ENCODE results near the gene WEE1. TPM values are rescaled to one million over a fixed set of nuclear protein-coding genes. Genes with fewer than 3 reads are reported as not detected.

Gene WEE1
- polyA plus RNA-seq, 1 donor (not counting 4 experiments of a cell fraction or from before 2014, with no cell fraction given) = 39.2 TPM

DNA sequence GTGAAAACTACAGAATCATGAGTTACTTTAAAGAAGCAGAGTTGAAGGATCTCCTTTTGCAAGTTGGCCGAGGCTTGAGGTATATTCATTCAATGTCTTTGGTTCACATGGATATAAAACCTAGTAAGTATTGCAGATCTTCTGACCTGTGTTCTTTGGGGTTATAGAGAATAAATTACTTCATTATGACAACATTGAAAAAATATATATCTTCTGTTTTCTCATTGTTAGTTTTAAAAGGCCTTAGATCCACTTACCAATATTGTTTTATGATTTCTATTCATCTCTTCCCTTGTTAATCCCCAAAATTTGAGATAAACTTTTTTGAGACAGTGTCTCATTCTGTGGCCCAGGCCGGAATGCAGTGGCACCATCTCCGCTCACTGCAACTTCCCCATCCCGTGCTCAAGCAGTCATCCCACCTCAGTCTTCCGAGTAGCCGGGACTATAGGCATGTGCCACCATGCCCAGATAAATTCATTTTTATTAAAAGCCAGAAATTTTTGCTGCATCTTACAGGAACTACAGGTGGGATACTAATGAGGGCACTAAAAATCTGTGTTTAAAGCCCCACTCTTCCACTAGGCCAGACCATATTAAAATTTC lies 8.2 kb downstream of the WEE1 start:
- Histone ChIP-seq H3K4me1 (ENCODE audit: control insufficient read depth, extremely low read depth, insufficient read depth, low read length) (peaks cover 4% of the 10 kb centered on the region), H3K4me3 (ENCODE audit: control insufficient read depth in 2 of 3, extremely low read depth in 1 of 3, insufficient read depth in 2 of 3, low read depth in 1 of 3, low read length in 3 of 3) (no peak overlapping the region), H3K27me3 (ENCODE audit: control insufficient read depth, extremely low read depth, insufficient read depth, low read length) (no peaks in the 10 kb centered on the region), H3K36me3 (ENCODE audit: control insufficient read depth in 2 of 2, extremely low read depth in 1 of 2, insufficient read depth in 2 of 2, low read length in 2 of 2) (peaks cover 12 to 30% of the 10 kb centered on the region in 2 experiments), H3K79me2 (ENCODE audit: control insufficient read depth, insufficient read depth, low read length) (peaks cover 61% of the 10 kb centered on the region), H3K9me3 (ENCODE audit: control insufficient read depth, low read depth, low read length) (no peaks in the 10 kb centered on the region), H3K9ac (ENCODE audit: control insufficient read depth, extremely low read depth, insufficient read depth, low read length) (no peak overlapping the region), H3K27ac (ENCODE audit: control insufficient read depth, insufficient read depth, low read length) (no peak overlapping the region), H3K4me2 (ENCODE audit: control insufficient read depth, extremely low read depth, insufficient read depth, low read depth, low read length) (no peak overlapping the region), H2AFZ (ENCODE audit: control insufficient read depth, low read length) (no peak overlapping the region), H4K20me1 (ENCODE audit: control insufficient read depth, extremely low read depth, insufficient read depth, low read length) (no peaks in the 10 kb centered on the region), H3K9me1 (ENCODE audit: control insufficient read depth, extremely low read depth, insufficient read depth, low read length) (no peaks in the 10 kb centered on the region)
- FAIRE-seq (no peak), DNase-seq (ENCODE audit: low read depth, low spot score) (no peak)
- dilution Hi-C loops (cut with MboI; ENCODE audit: extremely low pct_ligation_motif_present, low sequenced_read_pairs) = no loop called here
- no peak for TF ChIP-seq EZH2 (IDR thresholded peaks at IDR 0.05; ENCODE audit: low read length)
- TF ChIP-seq, protein P1, sequence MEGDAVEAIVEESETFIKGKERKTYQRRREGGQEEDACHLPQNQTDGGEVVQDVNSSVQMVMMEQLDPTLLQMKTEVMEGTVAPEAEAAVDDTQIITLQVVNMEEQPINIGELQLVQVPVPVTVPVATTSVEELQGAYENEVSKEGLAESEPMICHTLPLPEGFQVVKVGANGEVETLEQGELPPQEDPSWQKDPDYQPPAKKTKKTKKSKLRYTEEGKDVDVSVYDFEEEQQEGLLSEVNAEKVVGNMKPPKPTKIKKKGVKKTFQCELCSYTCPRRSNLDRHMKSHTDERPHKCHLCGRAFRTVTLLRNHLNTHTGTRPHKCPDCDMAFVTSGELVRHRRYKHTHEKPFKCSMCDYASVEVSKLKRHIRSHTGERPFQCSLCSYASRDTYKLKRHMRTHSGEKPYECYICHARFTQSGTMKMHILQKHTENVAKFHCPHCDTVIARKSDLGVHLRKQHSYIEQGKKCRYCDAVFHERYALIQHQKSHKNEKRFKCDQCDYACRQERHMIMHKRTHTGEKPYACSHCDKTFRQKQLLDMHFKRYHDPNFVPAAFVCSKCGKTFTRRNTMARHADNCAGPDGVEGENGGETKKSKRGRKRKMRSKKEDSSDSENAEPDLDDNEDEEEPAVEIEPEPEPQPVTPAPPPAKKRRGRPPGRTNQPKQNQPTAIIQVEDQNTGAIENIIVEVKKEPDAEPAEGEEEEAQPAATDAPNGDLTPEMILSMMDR (optimal IDR thresholded peaks at IDR 0.05 in 1 of 3, IDR thresholded peaks at IDR 0.05 in 1 of 3, conservative IDR thresholded peaks at IDR 0.05 in 1 of 3; ENCODE audit: extremely low read depth in 1 of 3, insufficient read depth in 2 of 3, low read length in 3 of 3) = no peak

DNA sequence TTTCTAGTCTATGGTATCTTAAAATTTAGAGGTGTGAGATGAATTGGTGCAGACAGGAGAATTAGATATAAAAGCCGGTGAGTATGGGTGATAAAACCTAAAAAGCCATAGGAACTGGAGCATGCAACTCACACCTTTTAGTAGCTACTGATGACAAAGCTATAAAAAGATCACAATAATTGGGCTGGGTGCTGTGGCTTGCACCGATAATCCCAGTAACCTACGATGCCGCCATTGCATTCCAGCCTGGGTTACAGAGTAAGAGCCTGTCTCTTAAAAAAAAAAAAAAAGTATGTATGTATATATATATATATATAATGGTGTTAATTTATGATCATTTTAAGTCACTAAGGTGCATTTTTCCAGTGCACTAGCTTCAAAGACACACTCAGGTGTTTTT lies 17.2 kb downstream of the WEE1 start:
- Histone ChIP-seq H3K9me3 (ENCODE audit: control insufficient read depth, low read depth, low read length) (no peaks in the 10 kb centered on the region), H3K9ac (ENCODE audit: control insufficient read depth, extremely low read depth, insufficient read depth, low read length) (no peak overlapping the region), H3K27me3 (ENCODE audit: control insufficient read depth, extremely low read depth, insufficient read depth, low read length) (no peaks in the 10 kb centered on the region), H3K4me3 (ENCODE audit: control insufficient read depth in 2 of 3, extremely low read depth in 1 of 3, insufficient read depth in 2 of 3, low read depth in 1 of 3, low read length in 3 of 3) (no peak overlapping the region), H3K4me1 (ENCODE audit: control insufficient read depth, extremely low read depth, insufficient read depth, low read length) (no peaks in the 10 kb centered on the region), H3K79me2 (ENCODE audit: control insufficient read depth, insufficient read depth, low read length) (no peaks in the 10 kb centered on the region), H3K4me2 (ENCODE audit: control insufficient read depth, extremely low read depth, insufficient read depth, low read depth, low read length) (no peak overlapping the region), H3K27ac (ENCODE audit: control insufficient read depth, insufficient read depth, low read length) (no peak overlapping the region), H4K20me1 (ENCODE audit: control insufficient read depth, extremely low read depth, insufficient read depth, low read length) (no peaks in the 10 kb centered on the region), H3K36me3 (ENCODE audit: control insufficient read depth in 2 of 2, extremely low read depth in 1 of 2, insufficient read depth in 2 of 2, low read length in 2 of 2) (peaks cover 8 to 12% of the 10 kb centered on the region in 2 experiments), H2AFZ (ENCODE audit: control insufficient read depth, low read length) (no peak overlapping the region), H3K9me1 (ENCODE audit: control insufficient read depth, extremely low read depth, insufficient read depth, low read length) (no peaks in the 10 kb centered on the region)
- TF ChIP-seq EZH2 (IDR thresholded peaks at IDR 0.05; ENCODE audit: low read length) = no peak
- dilution Hi-C loops (cut with MboI; ENCODE audit: extremely low pct_ligation_motif_present, low sequenced_read_pairs) = no loop called here
- no peak for DNase-seq (ENCODE audit: low read depth, low spot score)
- no peak for FAIRE-seq
